T-helper 2 cell treated with Interferon-gamma antibody and Interleukin-4, amounts not matched to agents 5 μg/mL and 100 μg/mL, for 36 hours (primary cell): ENCODE measurements around the gene KIF5B.
"Not testable (repeated sequence)": the region's sequence is repeated elsewhere in the genome, so short reads cannot be mapped to it uniquely, and the experiment has no call there.

ENCODE experiments used
- DNase-seq: peaks from one replicate; pipeline ENCODE4 v3.0.0; 2021; ENCODE audit warnings: low spot score
- H3K27ac Mint-ChIP-seq: one replicate; pipeline ENCODE4 v1.8.0; 2021; ENCODE audit warnings: mild to moderate bottlenecking, mixed read lengths
- H3K27me3 Mint-ChIP-seq: one replicate; pipeline ENCODE4 v1.8.0; 2021; ENCODE audit warnings: low read depth, mixed read lengths
- H3K36me3 Mint-ChIP-seq: one replicate; pipeline ENCODE4 v1.8.0; 2021; ENCODE audit warnings: low read depth, mixed read lengths
- H3K4me1 Mint-ChIP-seq: one replicate; pipeline ENCODE4 v1.8.0; 2021; ENCODE audit warnings: low read depth, mixed read lengths
- H3K4me3 Mint-ChIP-seq: one replicate; pipeline ENCODE4 v1.8.0; 2022; ENCODE audit warnings: mild to moderate bottlenecking, moderate library complexity, mixed read lengths
- H3K9me3 Mint-ChIP-seq: one replicate; pipeline ENCODE4 v1.8.0; 2021; ENCODE audit warnings: mixed read lengths

KIF5B gene

GRCh38 chr10:32049113-32049512 lies 7.1 kb downstream of the KIF5B start:
- Mint-ChIP-seq H3K36me3 (peaks cover 55% of the 10 kb centered on the region), H3K4me1 (peaks cover 70% of the 10 kb centered on the region), H3K27ac (no peak overlapping the region)

DNA sequence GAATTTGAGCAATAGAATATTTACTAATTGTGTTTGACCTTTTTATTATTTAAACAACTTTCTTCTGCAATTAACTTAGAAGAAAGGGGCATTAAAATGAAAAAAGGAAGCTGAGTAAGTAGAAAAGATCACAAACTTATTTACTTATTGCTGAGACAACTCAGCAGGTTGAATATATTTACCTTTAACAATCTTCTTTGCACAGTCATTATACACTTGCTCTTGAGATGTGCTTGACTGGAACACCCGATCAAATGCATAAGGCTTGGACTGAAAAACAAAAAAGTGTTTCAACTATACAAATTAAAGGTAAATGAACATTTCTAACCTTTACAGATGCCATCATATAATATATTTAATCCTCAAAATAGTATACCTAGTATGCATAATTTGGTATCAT lies 7.9 kb downstream of the KIF5B start:
- DNase-seq: no peak
- Mint-ChIP-seq H3K4me3 (no peak overlapping the region), H3K27ac (no peak overlapping the region), H3K9me3 (no peaks in the 10 kb centered on the region), H3K4me1 (peaks cover 75% of the 10 kb centered on the region), H3K36me3 (peaks cover 61% of the 10 kb centered on the region), H3K27me3 (no peaks in the 10 kb centered on the region)

More at GRCh38 chr10:32049113-32049512, 7.1 kb downstream of the KIF5B start:
- Mint-ChIP-seq H3K27me3 (no peaks in the 10 kb centered on the region), H3K4me3 (no peak overlapping the region), H3K9me3 (no peaks in the 10 kb centered on the region)
- DNase-seq: no peak

GRCh38 chr10:32047881-32048280 lies 8.3 kb downstream of the KIF5B start:
- DNase-seq: no peak
- peaks cover 74% of the 10 kb centered on the region for H3K4me1 Mint-ChIP-seq
- no peak overlapping the region for H3K4me3 Mint-ChIP-seq
- no peaks in the 10 kb centered on the region for H3K27me3 Mint-ChIP-seq
- H3K9me3 Mint-ChIP-seq: no peaks in the 10 kb centered on the region
- no peak overlapping the region for H3K27ac Mint-ChIP-seq
- peaks cover 60% of the 10 kb centered on the region for H3K36me3 Mint-ChIP-seq

DNA sequence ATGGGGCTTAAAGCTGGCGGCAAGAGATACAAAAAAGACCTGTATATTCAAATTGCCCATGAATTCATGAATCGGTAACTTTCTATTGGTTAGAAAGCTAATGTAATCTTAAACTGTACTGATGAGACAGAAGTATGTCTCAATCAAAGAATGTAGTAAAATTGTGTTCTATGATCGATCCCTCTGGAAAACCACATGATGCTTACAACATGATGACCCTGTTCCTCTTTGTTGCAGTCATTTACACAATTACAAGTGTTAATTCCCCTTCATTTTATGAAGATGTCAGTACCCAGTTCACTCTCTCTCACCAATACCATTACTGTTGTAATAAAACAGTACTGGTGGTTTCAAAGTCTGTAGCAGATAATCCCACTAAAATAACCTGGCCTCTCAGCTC lies 10.1 kb downstream of the KIF5B start:
- peaks cover 64% of the 10 kb centered on the region for H3K36me3 Mint-ChIP-seq
- H3K4me3 Mint-ChIP-seq: no peak overlapping the region
- no peak overlapping the region for H3K27ac Mint-ChIP-seq
- no peaks in the 10 kb centered on the region for H3K27me3 Mint-ChIP-seq
- H3K4me1 Mint-ChIP-seq: peaks cover 70% of the 10 kb centered on the region
- no peaks in the 10 kb centered on the region for H3K9me3 Mint-ChIP-seq
- DNase-seq: no peak

GRCh38 chr10:32042730-32043129 lies 13.5 kb downstream of the KIF5B start:
- H3K27ac Mint-ChIP-seq, H3K9me3 Mint-ChIP-seq, DNase-seq, H3K27me3 Mint-ChIP-seq, H3K4me3 Mint-ChIP-seq: not testable (repeated sequence)
- peaks cover 60% of the 10 kb centered on the region for H3K4me1 Mint-ChIP-seq
- H3K36me3 Mint-ChIP-seq: peaks cover 66% of the 10 kb centered on the region

- Mint-ChIP-seq H3K4me1 (peaks cover 50% of the 10 kb centered on the region), H3K9me3 (no peaks in the 10 kb centered on the region), H3K36me3 (peaks cover 65% of the 10 kb centered on the region), H3K27ac (no peak overlapping the region), H3K27me3 (no peaks in the 10 kb centered on the region), H3K4me3 (no peak overlapping the region)
- no peak for DNase-seq
Observed at GRCh38 chr10:32041290-32042028, 14.8 kb downstream of the KIF5B start.

GRCh38 chr10:32039734-32040133 lies 16.5 kb downstream of the KIF5B start:
- peaks cover 34% of the 10 kb centered on the region for H3K4me1 Mint-ChIP-seq
- no peak for DNase-seq
- H3K27me3 Mint-ChIP-seq: no peaks in the 10 kb centered on the region
- no peaks in the 10 kb centered on the region for H3K9me3 Mint-ChIP-seq
- H3K4me3 Mint-ChIP-seq: no peak overlapping the region
- peaks cover 61% of the 10 kb centered on the region for H3K36me3 Mint-ChIP-seq
- H3K27ac Mint-ChIP-seq: no peak overlapping the region

DNA sequence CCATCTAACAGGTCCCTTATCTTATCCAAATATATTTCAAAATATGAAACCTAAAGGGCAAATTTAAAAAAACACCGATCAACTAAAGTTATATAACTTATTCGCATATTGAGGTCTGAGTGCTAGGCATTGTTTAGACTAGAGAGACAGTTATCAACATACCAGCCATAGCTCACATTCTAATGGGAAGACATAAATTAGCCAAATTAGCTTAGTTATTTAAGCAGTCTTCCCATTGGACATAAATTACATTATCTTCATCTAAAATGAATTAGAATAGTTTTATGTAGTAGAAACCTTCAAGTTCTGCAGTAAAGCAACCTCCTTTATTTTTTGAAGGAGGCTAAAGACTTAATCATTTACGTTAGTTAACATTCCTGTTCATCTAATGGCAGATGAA lies 17.4 kb downstream of the KIF5B start:
- H3K36me3 Mint-ChIP-seq: peaks cover 59% of the 10 kb centered on the region
- no peak overlapping the region for H3K27ac Mint-ChIP-seq
- no peak overlapping the region for H3K4me3 Mint-ChIP-seq
- no peaks in the 10 kb centered on the region for H3K9me3 Mint-ChIP-seq
- DNase-seq: no peak
- peaks cover 28% of the 10 kb centered on the region for H3K4me1 Mint-ChIP-seq
- H3K27me3 Mint-ChIP-seq: no peaks in the 10 kb centered on the region

GRCh38 chr10:32036922-32037321 lies 19.3 kb downstream of the KIF5B start:
- peaks cover 21% of the 10 kb centered on the region for H3K4me1 Mint-ChIP-seq
- H3K36me3 Mint-ChIP-seq: peaks cover 63% of the 10 kb centered on the region
- DNase-seq: no peak
- no peak overlapping the region for H3K27ac Mint-ChIP-seq
- no peaks in the 10 kb centered on the region for H3K9me3 Mint-ChIP-seq
- H3K4me3 Mint-ChIP-seq: no peak overlapping the region
- no peaks in the 10 kb centered on the region for H3K27me3 Mint-ChIP-seq

GRCh38 chr10:32035038-32035437 lies 21.2 kb downstream of the KIF5B start:
- H3K36me3 Mint-ChIP-seq: peaks cover 68% of the 10 kb centered on the region
- no peaks in the 10 kb centered on the region for H3K9me3 Mint-ChIP-seq
- H3K4me3 Mint-ChIP-seq: no peak overlapping the region
- H3K4me1 Mint-ChIP-seq: peaks cover 21% of the 10 kb centered on the region
- H3K27me3 Mint-ChIP-seq: no peaks in the 10 kb centered on the region
- no peak overlapping the region for H3K27ac Mint-ChIP-seq
- DNase-seq: no peak

GRCh38 chr10:32033171-32033570 lies 23.1 kb downstream of the KIF5B start:
- H3K4me3 Mint-ChIP-seq: no peak overlapping the region
- no peaks in the 10 kb centered on the region for H3K9me3 Mint-ChIP-seq
- peaks cover 15% of the 10 kb centered on the region for H3K4me1 Mint-ChIP-seq
- H3K27ac Mint-ChIP-seq: no peak overlapping the region
- H3K36me3 Mint-ChIP-seq: peaks cover 77% of the 10 kb centered on the region
- no peak for DNase-seq
- H3K27me3 Mint-ChIP-seq: no peaks in the 10 kb centered on the region

- peak overlapping the region; percentile 1 for H3K27ac Mint-ChIP-seq
Observed at GRCh38 chr10:32031920-32032319, 24.3 kb downstream of the KIF5B start.

GRCh38 chr10:32031424-32031823 lies 24.8 kb downstream of the KIF5B start:
- Mint-ChIP-seq H3K27me3 (no peaks in the 10 kb centered on the region), H3K27ac (no peak overlapping the region), H3K9me3 (no peaks in the 10 kb centered on the region), H3K36me3 (peaks cover 76% of the 10 kb centered on the region), H3K4me3 (no peak overlapping the region), H3K4me1 (peaks cover 13% of the 10 kb centered on the region)
- no peak for DNase-seq

More at GRCh38 chr10:32031920-32032319, 24.3 kb downstream of the KIF5B start:
- Mint-ChIP-seq H3K9me3 (no peaks in the 10 kb centered on the region), H3K4me1 (peaks cover 13% of the 10 kb centered on the region), H3K27me3 (no peaks in the 10 kb centered on the region), H3K4me3 (no peak overlapping the region), H3K36me3 (peaks cover 77% of the 10 kb centered on the region)
- DNase-seq: no peak

GRCh38 chr10:32028710-32029109 lies 27.5 kb downstream of the KIF5B start:
- H3K4me1 Mint-ChIP-seq: peaks cover 13% of the 10 kb centered on the region
- DNase-seq: no peak
- no peaks in the 10 kb centered on the region for H3K27me3 Mint-ChIP-seq
- H3K9me3 Mint-ChIP-seq: no peaks in the 10 kb centered on the region
- H3K27ac Mint-ChIP-seq: no peak overlapping the region
- H3K36me3 Mint-ChIP-seq: peaks cover 63% of the 10 kb centered on the region
- H3K4me3 Mint-ChIP-seq: no peak overlapping the region

- no peaks in the 10 kb centered on the region for H3K27me3 Mint-ChIP-seq
- H3K9me3 Mint-ChIP-seq: no peaks in the 10 kb centered on the region
- H3K4me3 Mint-ChIP-seq: no peak overlapping the region
- DNase-seq: no peak
- H3K27ac Mint-ChIP-seq: no peak overlapping the region
- H3K4me1 Mint-ChIP-seq: peaks cover 5% of the 10 kb centered on the region
- H3K36me3 Mint-ChIP-seq: peaks cover 60% of the 10 kb centered on the region
Observed at GRCh38 chr10:32023264-32023663, 33.0 kb downstream of the KIF5B start.
